ENCODE measurements around the gene PLA2G6. TPM values are rescaled to one million over a fixed set of nuclear protein-coding genes. Genes with fewer than 3 reads are reported as not detected.
"Not testable (repeated sequence)": the region's sequence is repeated elsewhere in the genome, so short reads cannot be mapped to it uniquely, and the experiment has no call there.

The PLA2G6 gene
- total RNA-seq, 1 donor: 12.3 TPM

- no peak for TF ChIP-seq CTCF (IDR thresholded peaks at IDR 0.05; ENCODE audit: insufficient read depth, low read length)
- no peak overlapping the region for H3K4me3 ChIP-seq (ENCODE audit: low read depth, low read length)
- peak; percentile 89 for DNase-seq (ENCODE audit: low read depth)
Measured at GRCh38 chr22:38177926-38178604, 3.6 kb downstream of the PLA2G6 start.

GRCh38 chr22:38177571-38177925 is 4.1 kb downstream of the PLA2G6 start:
- not testable (repeated sequence) for H3K4me3 ChIP-seq (ENCODE audit: low read depth, low read length); DNase-seq (ENCODE audit: low read depth)

GRCh38 chr22:38177044-38177443 is 4.6 kb downstream of the PLA2G6 start:
- DNase-seq (ENCODE audit: low read depth): no peak
- no peak overlapping the region for H3K4me3 ChIP-seq (ENCODE audit: low read depth, low read length)
- no peak for TF ChIP-seq CTCF (IDR thresholded peaks at IDR 0.05; ENCODE audit: insufficient read depth, low read length)

- H3K4me3 ChIP-seq (ENCODE audit: low read depth, low read length): no peak overlapping the region
- peak; percentile 82 for DNase-seq (ENCODE audit: low read depth)
Measured at GRCh38 chr22:38176170-38176741, 5.4 kb downstream of the PLA2G6 start.

GRCh38 chr22:38175206-38176118 is 6.2 kb downstream of the PLA2G6 start:
- H3K4me3 ChIP-seq (ENCODE audit: low read depth, low read length): no peak overlapping the region
- DNase-seq (ENCODE audit: low read depth): no peak
- no peak for TF ChIP-seq CTCF (IDR thresholded peaks at IDR 0.05; ENCODE audit: insufficient read depth, low read length)

More at GRCh38 chr22:38176170-38176741, 5.4 kb downstream of the PLA2G6 start:
- no peak for TF ChIP-seq CTCF (IDR thresholded peaks at IDR 0.05; ENCODE audit: insufficient read depth, low read length)

GRCh38 chr22:38174626-38175025 is 7.0 kb downstream of the PLA2G6 start:
- no peak overlapping the region for H3K4me3 ChIP-seq (ENCODE audit: low read depth, low read length)
- DNase-seq (ENCODE audit: low read depth): no peak
- no peak for TF ChIP-seq CTCF (IDR thresholded peaks at IDR 0.05; ENCODE audit: insufficient read depth, low read length)

- no peak for TF ChIP-seq CTCF (IDR thresholded peaks at IDR 0.05; ENCODE audit: insufficient read depth, low read length)
- DNase-seq (ENCODE audit: low read depth): no peak
- no peak overlapping the region for H3K4me3 ChIP-seq (ENCODE audit: low read depth, low read length)
Measured at GRCh38 chr22:38173641-38173906, 8.1 kb downstream of the PLA2G6 start.
